OCI-LY7 (cell line): ENCODE measurements around the gene TMEM132A. TPM values are rescaled to one million over a fixed set of nuclear protein-coding genes. Genes with fewer than 3 reads are reported as not detected.

Source experiments
- BruUV-seq: library from RNA; stranded (reverse); fragments of 400-500 nt; replicated peaks from 2 replicates; lab custom pipeline; 2021; lab: Mats Ljungman, UMichigan
- CTCF ChIA-PET: fragments of 300-600 bp; sonication (Branson Sonifier 250); formaldehyde crosslinking; loops from one replicate; lab custom pipeline; 2022; ENCODE audit warnings: antibody characterized with exemption; ENCODE audit not compliant: unreplicated experiment; lab: Charles Lee
- POLR2A ChIA-PET: fragments of 300-600 bp; sonication (Branson Sonifier 250); formaldehyde crosslinking; loops from one replicate; lab custom pipeline; 2022; ENCODE audit warnings: antibody characterized with exemption; lab: Charles Lee
- DNase-seq: peaks from one replicate; pipeline ENCODE4 v3.0.0-alpha.2; 2015; ENCODE audit warnings: low spot score
- H2AFZ ChIP-seq: fragments of 200-600 bp; sonication (generic), shearing (Covaris generic); 2 replicates; pipeline ENCODE4 v1.6.1; 2014; ENCODE audit warnings: mild to moderate bottlenecking, antibody characterized with exemption, low read length, moderate library complexity
- H3K27ac ChIP-seq: fragments of 200-600 bp; sonication (generic); 2 replicates; pipeline ENCODE4 v1.5.1; 2014; ENCODE audit warnings: mixed run types, low read depth, mild to moderate bottlenecking, moderate library complexity, low read length, inconsistent platforms; ENCODE audit not compliant: poor library complexity, severe bottlenecking
- H3K36me3 ChIP-seq: fragments of 200-600 bp; sonication (generic); 2 replicates; pipeline ENCODE4 v1.6.1; 2014; ENCODE audit warnings: mild to moderate bottlenecking, antibody characterized with exemption, low read length, moderate library complexity, mixed read lengths; ENCODE audit not compliant: insufficient read depth
- H3K4me1 ChIP-seq: fragments of 200-600 bp; sonication (generic); 2 replicates; pipeline ENCODE4 v1.5.1; 2014; ENCODE audit warnings: mild to moderate bottlenecking, low read length; ENCODE audit not compliant: insufficient read depth, poor library complexity, severe bottlenecking
- H3K4me2 ChIP-seq: fragments of 200-600 bp; sonication (generic); 2 replicates; pipeline ENCODE4 v1.6.1; 2014; ENCODE audit warnings: mild to moderate bottlenecking, low read length
- H3K4me3 ChIP-seq: fragments of 200-600 bp; sonication (generic); 2 replicates; pipeline ENCODE4 v1.5.1; 2014; ENCODE audit warnings: mild to moderate bottlenecking, low read depth, low read length; ENCODE audit not compliant: poor library complexity, severe bottlenecking
- H3K79me2 ChIP-seq: fragments of 200-600 bp; sonication (generic); 2 replicates; pipeline ENCODE4 v1.6.1; 2016; ENCODE audit warnings: low read depth, mild to moderate bottlenecking, low read length, moderate library complexity, mixed read lengths; ENCODE audit not compliant: insufficient read depth
- H3K9me2 ChIP-seq: fragments of 200-600 bp; sonication (generic); 2 replicates; pipeline ENCODE4 v1.6.1; 2016; ENCODE audit warnings: mild to moderate bottlenecking, low read length, mixed read lengths; ENCODE audit not compliant: insufficient read depth
- H3K9me3 ChIP-seq: fragments of 200-600 bp; sonication (generic); 2 replicates; pipeline ENCODE4 v1.6.1; 2014; ENCODE audit warnings: mild to moderate bottlenecking, mixed run types, low read length, mixed read lengths
- H4K20me1 ChIP-seq: fragments of 200-600 bp; sonication (generic); 2 replicates; pipeline ENCODE4 v1.6.1; 2014; ENCODE audit warnings: mild to moderate bottlenecking, antibody characterized with exemption, low read length, moderate library complexity, mixed read lengths; ENCODE audit not compliant: insufficient read depth
- CTCF ChIP-seq: fragments of 200-600 bp; sonication (generic); conservative IDR thresholded peaks from 2 replicates; pipeline ENCODE4 v1.5.1; 2014; ENCODE audit warnings: mild to moderate bottlenecking, antibody characterized with exemption, low read length, moderate library complexity, mixed read lengths
- EZH2phosphoT487 ChIP-seq: fragments of 200-600 bp; sonication (generic); IDR thresholded peaks from 2 replicates; pipeline ENCODE4 v1.6.1; 2018; ENCODE audit warnings: low read depth, borderline replicate concordance, mild to moderate bottlenecking, mixed run types, antibody characterized with exemption, low read length, moderate library complexity, mixed read lengths
- intact Hi-C: fragments of 100-400 bp; cut with micrococcal nuclease; formaldehyde crosslinking; loops from one replicate; pipeline ENCODE4 v1.10.0; 2022; ENCODE audit not compliant: unreplicated experiment
- total RNA-seq, 2 experiments: library from RNA; depleted of rRNA in 1 of 2; stranded (reverse); fragments of >200 nt in 1 of 2; shearing (Covaris generic) in 1 of 2; gene quantifications; 2 replicates each; pipeline ENCODE4 v1.2.3, GENCODE V29; 2014 to 2022

The TMEM132A gene
- total RNA-seq, 2 experiments from 2014 or later, result 5.5 to 8.9 TPM

DNA sequence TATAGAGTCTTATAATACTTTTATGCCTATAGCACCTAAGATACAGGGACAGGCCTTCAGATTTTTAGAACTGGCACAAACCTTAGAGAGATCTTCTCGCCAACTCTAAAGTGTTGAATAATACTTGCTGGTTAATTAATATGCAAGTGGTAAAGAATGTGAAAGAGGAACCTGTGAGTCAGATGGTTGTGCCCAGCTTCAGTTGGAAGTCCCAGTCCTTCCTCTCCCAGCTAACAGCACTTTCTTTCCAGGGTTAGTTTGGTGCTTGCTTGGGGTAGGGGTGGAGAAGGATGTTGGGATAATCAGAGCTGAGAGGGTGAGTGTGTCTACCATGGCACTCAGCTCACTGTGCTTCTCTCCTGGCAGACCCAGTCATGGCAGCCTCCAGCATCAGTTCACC lies 4.9 kb upstream of the TMEM132A start:
- Histone ChIP-seq H3K9me2 (no peaks in the 10 kb centered on the region), H3K4me2 (peak overlapping the region; percentile 46), H3K79me2 (peaks cover 55% of the 10 kb centered on the region), H4K20me1 (peaks cover 13% of the 10 kb centered on the region; the same call in 1 of the 2 replicates), H2AFZ (no peak overlapping the region), H3K27ac (no peak overlapping the region), H3K4me1 (peaks cover 40% of the 10 kb centered on the region), H3K9me3 (no peaks in the 10 kb centered on the region), H3K36me3 (peaks cover 79% of the 10 kb centered on the region), H3K4me3 (no peak overlapping the region)
- TF ChIP-seq CTCF (no peak), EZH2phosphoT487 (no peak)
- no TSS peak for BruUV-seq
- intact Hi-C loops, result no loop called here
- ChIA-PET POLR2A (interaction anchor here (0.9 to 1.2 kb wide), 3 partner anchors 12 to 34 kb away, joined by 3 to 5 read pairs (median 4); no protein-coding TSS in a partner anchor), CTCF (interaction anchor here (1.5 kb wide), 1 partner anchor 10 kb away, joined by 6 read pairs; no protein-coding TSS in a partner anchor)
- DNase-seq, result no peak

GRCh38 chr11:60919956-60920355 lies 4.3 kb upstream of the TMEM132A start:
- intact Hi-C loops, result no loop called here
- H3K4me2 ChIP-seq, result no peak overlapping the region

More at GRCh38 chr11:60919956-60920355, 4.3 kb upstream of the TMEM132A start:
- Histone ChIP-seq H3K9me3 (no peaks in the 10 kb centered on the region), H3K9me2 (no peaks in the 10 kb centered on the region), H2AFZ (no peak overlapping the region), H3K4me1 (peaks cover 47% of the 10 kb centered on the region), H3K27ac (no peak overlapping the region), H3K4me3 (no peak overlapping the region), H4K20me1 (peaks cover 13% of the 10 kb centered on the region; the same call in 1 of the 2 replicates), H3K36me3 (peaks cover 79% of the 10 kb centered on the region), H3K79me2 (peaks cover 48% of the 10 kb centered on the region)
- CTCF ChIA-PET, result interaction anchor here (1.5 kb wide), 1 partner anchor 10 kb away, joined by 6 read pairs; no protein-coding TSS in a partner anchor
- POLR2A ChIA-PET, result interaction anchor here (1.1 kb wide), 1 partner anchor 33 kb away, joined by 5 read pairs; no protein-coding TSS in a partner anchor
- DNase-seq, result no peak
- TF ChIP-seq EZH2phosphoT487, result no peak
- TF ChIP-seq CTCF, result no peak
- no TSS peak for BruUV-seq
